Mammary epithelial cell (primary cell): ENCODE results near the gene SRSF9.

Experiments
- EZH2 ChIP-seq: IDR thresholded peaks from 2 replicates; pipeline ENCODE4 v1.6.1; 2012; ENCODE audit warnings: low read length, inconsistent platforms, borderline replicate concordance
- TF ChIP-seq, protein P1 (sequence below), 2 donors: IDR thresholded peaks in 1 of 2; conservative IDR thresholded peaks in 1 of 2; 2 replicates each; pipeline ENCODE4 v1.5.1; 2011 to 2012; ENCODE audit warnings: inconsistent platforms in 2 of 2, low read length in 2 of 2, mild to moderate bottlenecking in 2 of 2, control low read depth in 1 of 2, low read depth in 1 of 2; ENCODE audit not compliant: insufficient read depth in 1 of 2; ENCODE audit errors: extremely low read depth in 1 of 2

DNA sequence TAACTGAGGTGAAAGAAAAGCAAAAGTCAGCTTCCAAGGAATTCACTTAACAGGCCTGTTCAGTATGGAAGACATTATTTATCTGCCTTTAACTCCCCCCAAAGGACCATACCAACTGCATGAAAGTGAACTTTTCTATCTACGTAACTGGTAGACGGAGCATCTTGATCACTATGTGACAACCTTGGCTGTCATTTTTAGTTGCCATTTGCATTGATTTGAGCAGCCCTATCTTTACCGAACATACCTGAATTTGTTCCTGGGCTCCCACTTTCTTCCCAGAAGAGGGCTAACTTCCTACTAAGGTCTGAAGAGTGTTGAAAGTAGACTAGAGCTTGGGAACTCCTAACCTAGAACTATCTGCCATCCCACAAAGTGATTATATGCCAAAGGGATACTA is 9.4 kb downstream of the SRSF9 start:
- TF ChIP-seq, protein P1, sequence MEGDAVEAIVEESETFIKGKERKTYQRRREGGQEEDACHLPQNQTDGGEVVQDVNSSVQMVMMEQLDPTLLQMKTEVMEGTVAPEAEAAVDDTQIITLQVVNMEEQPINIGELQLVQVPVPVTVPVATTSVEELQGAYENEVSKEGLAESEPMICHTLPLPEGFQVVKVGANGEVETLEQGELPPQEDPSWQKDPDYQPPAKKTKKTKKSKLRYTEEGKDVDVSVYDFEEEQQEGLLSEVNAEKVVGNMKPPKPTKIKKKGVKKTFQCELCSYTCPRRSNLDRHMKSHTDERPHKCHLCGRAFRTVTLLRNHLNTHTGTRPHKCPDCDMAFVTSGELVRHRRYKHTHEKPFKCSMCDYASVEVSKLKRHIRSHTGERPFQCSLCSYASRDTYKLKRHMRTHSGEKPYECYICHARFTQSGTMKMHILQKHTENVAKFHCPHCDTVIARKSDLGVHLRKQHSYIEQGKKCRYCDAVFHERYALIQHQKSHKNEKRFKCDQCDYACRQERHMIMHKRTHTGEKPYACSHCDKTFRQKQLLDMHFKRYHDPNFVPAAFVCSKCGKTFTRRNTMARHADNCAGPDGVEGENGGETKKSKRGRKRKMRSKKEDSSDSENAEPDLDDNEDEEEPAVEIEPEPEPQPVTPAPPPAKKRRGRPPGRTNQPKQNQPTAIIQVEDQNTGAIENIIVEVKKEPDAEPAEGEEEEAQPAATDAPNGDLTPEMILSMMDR (conservative IDR thresholded peaks at IDR 0.05 in 1 of 2, IDR thresholded peaks at IDR 0.05 in 1 of 2; ENCODE audit: extremely low read depth in 1 of 2, insufficient read depth in 1 of 2, low read depth in 1 of 2, low read length in 2 of 2) = no peak
- no peak for TF ChIP-seq EZH2
